Vagina (tissue), 2 donors: ENCODE measurements around the gene GSTM5. TPM values are rescaled to one million over a fixed set of nuclear protein-coding genes. Genes with fewer than 3 reads are reported as not detected.
"Not testable (repeated sequence)": the region's sequence is repeated elsewhere in the genome, so short reads cannot be mapped to it uniquely, and the experiment has no call there.

ENCODE experiments used
- DNase-seq, 2 donors: peaks; one replicate each; pipeline ENCODE4 v3.0.0-alpha.2; 2017; ENCODE audit errors: extremely low spot score in 2 of 2
- H3K27ac ChIP-seq: fragments of 200-600 bp; sonication (generic); one replicate; pipeline ENCODE4 v1.5.1; 2019
- H3K27me3 ChIP-seq: fragments of 200-600 bp; sonication (generic); one replicate; pipeline ENCODE4 v1.5.1; 2019
- H3K36me3 ChIP-seq, 2 donors: fragments of 200-600 bp; sonication (generic); one replicate each; pipeline ENCODE4 v1.5.1; 2017 to 2019
- H3K4me1 ChIP-seq: fragments of 200-600 bp; sonication (generic); one replicate; pipeline ENCODE4 v1.5.1; 2019
- H3K4me3 ChIP-seq, 2 donors: fragments of 200-600 bp; sonication (generic); 1 replicate in 1 of 2; 2 replicates in 1 of 2; pipeline ENCODE4 v1.5.1; 2016 to 2019
- H3K9me3 ChIP-seq: fragments of 200-600 bp; sonication (generic); one replicate; pipeline ENCODE4 v1.5.1; 2019
- POLR2A ChIP-seq, 2 donors: fragments of 450-650 bp; IDR thresholded peaks; one replicate each; pipeline ENCODE4 v1.6.1; 2017; ENCODE audit warnings: antibody characterized with exemption in 2 of 2, mild to moderate bottlenecking in 2 of 2, moderate library complexity in 2 of 2
- POLR2AphosphoS5 ChIP-seq, 2 donors: sonication (generic); formaldehyde crosslinking; IDR thresholded peaks; one replicate each; pipeline ENCODE4 v1.9.0; 2017; ENCODE audit warnings: antibody characterized with exemption in 2 of 2, mild to moderate bottlenecking in 2 of 2, low read depth in 1 of 2; ENCODE audit not compliant: insufficient read depth in 1 of 2
- intact Hi-C: fragments of 100-400 bp; cut with DNase I; formaldehyde crosslinking; loops from one replicate; pipeline ENCODE4 v1.15.1; 2023
- total RNA-seq: library from RNA; depleted of rRNA; stranded (reverse); fragments of >200 nt; gene quantifications from one replicate; pipeline ENCODE4 v1.2.3, GENCODE V29; 2016
- TF ChIP-seq, protein P1 (sequence below), 3 experiments: fragments of 450-650 bp in 2 of 3; fragments of 200-600 bp in 1 of 3; sonication (generic) in 1 of 3; IDR thresholded peaks; one replicate each; pipeline ENCODE4 v1.5.1; 2017 to 2019; ENCODE audit warnings: antibody characterized with exemption in 3 of 3, mild to moderate bottlenecking in 2 of 3, moderate library complexity in 2 of 3

GSTM5 gene
- total RNA-seq, 1 donor from 2014 or later, result 21.1 TPM

DNA sequence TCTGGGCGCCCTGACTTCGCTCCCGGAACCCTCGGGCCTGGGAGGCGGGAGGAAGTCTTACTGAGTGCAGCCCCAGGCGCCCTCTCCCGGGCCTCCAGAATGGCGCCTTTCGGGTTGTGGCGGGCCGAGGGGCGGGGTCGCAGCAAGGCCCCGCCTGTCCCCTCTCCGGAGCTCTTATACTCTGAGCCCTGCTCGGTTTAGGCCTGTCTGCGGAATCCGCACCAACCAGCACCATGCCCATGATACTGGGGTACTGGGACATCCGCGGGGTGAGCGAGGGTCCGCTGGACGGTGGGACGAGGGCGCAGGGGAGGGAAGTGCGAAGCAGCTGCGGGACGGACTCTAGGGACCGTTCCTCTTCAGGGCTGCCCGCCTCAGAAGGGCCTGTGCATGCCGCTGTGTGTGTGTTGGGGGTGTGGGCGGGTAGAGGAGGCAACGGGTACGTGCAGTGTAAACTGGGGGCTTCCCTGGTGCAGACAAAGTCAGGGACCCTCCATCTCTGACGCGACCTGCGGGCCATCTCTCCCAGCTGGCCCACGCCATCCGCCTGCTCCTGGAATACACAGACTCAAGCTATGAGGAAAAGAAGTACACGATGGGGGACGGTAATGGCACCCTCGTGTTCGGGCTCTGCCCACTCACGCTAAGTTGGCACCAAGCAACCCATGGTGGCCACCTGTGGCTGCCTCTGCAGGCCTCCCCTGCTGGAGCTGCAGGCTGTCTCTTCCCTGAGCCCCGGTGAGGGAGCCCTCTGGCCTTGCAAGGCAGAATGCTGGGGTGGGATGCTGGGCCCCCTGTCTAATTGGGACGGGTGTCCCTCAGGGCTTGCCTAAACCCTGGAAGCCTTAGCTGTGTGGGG lies 24.2 kb upstream of the GSTM5 start, which contains the start of gene GSTM1:
TSS of gene GSTM1 (plus strand) at position 177 of the 859 bp plus-strand sequence. CDS start at position 234, 57 bp downstream.
- TF ChIP-seq POLR2A (IDR thresholded peaks at IDR 0.05) (no peak), POLR2AphosphoS5 (IDR thresholded peaks at IDR 0.05; ENCODE audit: insufficient read depth in 1 of 2, low read depth in 1 of 2) (peak in 1 of 2 donors; percentile 72)
- TF ChIP-seq, protein P1, sequence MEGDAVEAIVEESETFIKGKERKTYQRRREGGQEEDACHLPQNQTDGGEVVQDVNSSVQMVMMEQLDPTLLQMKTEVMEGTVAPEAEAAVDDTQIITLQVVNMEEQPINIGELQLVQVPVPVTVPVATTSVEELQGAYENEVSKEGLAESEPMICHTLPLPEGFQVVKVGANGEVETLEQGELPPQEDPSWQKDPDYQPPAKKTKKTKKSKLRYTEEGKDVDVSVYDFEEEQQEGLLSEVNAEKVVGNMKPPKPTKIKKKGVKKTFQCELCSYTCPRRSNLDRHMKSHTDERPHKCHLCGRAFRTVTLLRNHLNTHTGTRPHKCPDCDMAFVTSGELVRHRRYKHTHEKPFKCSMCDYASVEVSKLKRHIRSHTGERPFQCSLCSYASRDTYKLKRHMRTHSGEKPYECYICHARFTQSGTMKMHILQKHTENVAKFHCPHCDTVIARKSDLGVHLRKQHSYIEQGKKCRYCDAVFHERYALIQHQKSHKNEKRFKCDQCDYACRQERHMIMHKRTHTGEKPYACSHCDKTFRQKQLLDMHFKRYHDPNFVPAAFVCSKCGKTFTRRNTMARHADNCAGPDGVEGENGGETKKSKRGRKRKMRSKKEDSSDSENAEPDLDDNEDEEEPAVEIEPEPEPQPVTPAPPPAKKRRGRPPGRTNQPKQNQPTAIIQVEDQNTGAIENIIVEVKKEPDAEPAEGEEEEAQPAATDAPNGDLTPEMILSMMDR (IDR thresholded peaks at IDR 0.05), result no peak
- no peak for DNase-seq
- Histone ChIP-seq H3K27me3 (no peaks in the 10 kb centered on the region), H3K27ac (no peak within 1 kb of the TSS), H3K36me3 (no peaks in the 10 kb centered on the region), H3K4me1 (no peaks in the 10 kb centered on the region), H3K9me3 (no peaks in the 10 kb centered on the region), H3K4me3 (peak within 1 kb of the TSS in 1 of 2 donors; percentile 55)
- intact Hi-C loops, result no loop called here

DNA sequence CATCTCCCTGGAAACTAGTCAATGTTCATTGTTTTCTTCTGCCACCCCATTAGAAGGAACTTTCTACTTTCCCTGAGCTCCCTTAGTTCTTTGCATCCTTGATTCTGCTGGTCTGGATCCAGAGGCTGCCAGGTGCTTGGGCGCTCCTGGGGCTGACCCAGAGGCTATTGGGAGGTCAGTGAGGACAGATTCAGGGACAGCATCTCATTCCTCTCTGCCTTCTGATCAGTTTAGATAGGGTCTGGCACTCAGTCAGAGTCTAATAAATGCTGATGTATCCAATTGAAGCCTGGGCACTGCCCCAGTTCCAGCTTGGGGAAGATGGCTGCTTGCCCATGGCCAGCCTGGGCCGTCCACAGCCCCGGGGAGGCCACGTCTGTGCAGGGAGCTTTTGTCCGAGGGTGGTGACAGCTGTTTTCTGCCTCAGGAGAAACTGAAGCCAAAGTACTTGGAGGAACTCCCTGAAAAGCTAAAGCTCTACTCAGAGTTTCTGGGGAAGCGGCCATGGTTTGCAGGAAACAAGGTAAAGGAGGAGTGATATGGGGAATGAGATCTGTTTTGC lies 22.1 kb upstream of the GSTM5 start:
- Histone ChIP-seq H3K4me3 (no peak overlapping the region), H3K27ac (no peak overlapping the region), H3K4me1 (no peaks in the 10 kb centered on the region), H3K9me3 (no peaks in the 10 kb centered on the region), H3K27me3 (no peaks in the 10 kb centered on the region), H3K36me3 (no peaks in the 10 kb centered on the region)
- no peak for DNase-seq
- TF ChIP-seq, protein P1 (IDR thresholded peaks at IDR 0.05), result no peak
- TF ChIP-seq POLR2AphosphoS5 (IDR thresholded peaks at IDR 0.05; ENCODE audit: insufficient read depth in 1 of 2, low read depth in 1 of 2) (no peak), POLR2A (IDR thresholded peaks at IDR 0.05) (no peak)
- intact Hi-C loops, result no loop called here

DNA sequence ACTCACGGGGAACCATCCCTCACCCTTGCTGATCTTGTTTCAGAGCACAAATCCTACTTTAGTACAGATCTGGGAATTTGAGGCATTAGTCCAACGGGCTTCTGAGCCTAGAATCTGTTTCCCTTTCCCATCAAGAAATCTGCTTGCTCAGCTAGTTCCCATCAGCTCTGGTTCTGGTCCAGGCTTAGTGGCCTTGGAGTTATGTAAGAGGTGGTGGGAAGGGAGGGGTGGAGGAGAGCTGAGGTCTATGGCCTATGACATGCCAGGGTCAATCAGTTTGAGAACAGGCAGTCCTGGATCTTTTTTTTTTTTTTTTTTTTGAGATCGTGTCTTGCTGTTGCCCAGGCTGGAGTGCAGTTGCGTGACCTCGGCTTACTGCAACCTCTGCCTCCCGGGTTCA lies 20.3 kb upstream of the GSTM5 start:
- DNase-seq, result no peak
- Histone ChIP-seq H3K4me3 (no peak overlapping the region), H3K27me3 (no peaks in the 10 kb centered on the region), H3K27ac (no peak overlapping the region), H3K4me1 (no peaks in the 10 kb centered on the region), H3K9me3 (no peaks in the 10 kb centered on the region), H3K36me3 (no peaks in the 10 kb centered on the region)
- intact Hi-C loops, result no loop called here
- TF ChIP-seq, protein P1 (IDR thresholded peaks at IDR 0.05), result no peak
- TF ChIP-seq POLR2AphosphoS5 (IDR thresholded peaks at IDR 0.05; ENCODE audit: insufficient read depth in 1 of 2, low read depth in 1 of 2), result no peak
- no peak for TF ChIP-seq POLR2A (IDR thresholded peaks at IDR 0.05)

DNA sequence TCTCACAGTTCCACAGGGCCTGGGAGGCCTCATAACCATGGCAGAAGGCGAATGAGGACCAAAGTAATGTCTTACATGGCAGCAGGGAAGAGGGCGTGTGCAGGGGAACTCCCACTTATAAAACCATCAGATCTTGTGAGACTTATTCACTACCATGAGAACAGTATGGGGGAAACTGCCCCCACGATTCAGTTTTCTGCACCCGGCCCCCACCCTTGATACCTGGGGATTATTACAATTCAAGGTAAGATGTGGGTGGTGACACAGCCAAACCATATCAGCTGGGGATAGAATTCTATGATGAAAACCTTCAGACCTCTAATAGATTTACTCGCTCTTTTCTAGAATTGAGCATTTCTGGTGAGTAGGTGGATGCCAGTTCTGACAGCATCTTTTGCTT lies 17.7 kb upstream of the GSTM5 start:
- H3K27ac ChIP-seq, DNase-seq, H3K36me3 ChIP-seq, H3K4me3 ChIP-seq, H3K9me3 ChIP-seq, intact Hi-C loops, H3K4me1 ChIP-seq, H3K27me3 ChIP-seq: not testable (repeated sequence)

DNA sequence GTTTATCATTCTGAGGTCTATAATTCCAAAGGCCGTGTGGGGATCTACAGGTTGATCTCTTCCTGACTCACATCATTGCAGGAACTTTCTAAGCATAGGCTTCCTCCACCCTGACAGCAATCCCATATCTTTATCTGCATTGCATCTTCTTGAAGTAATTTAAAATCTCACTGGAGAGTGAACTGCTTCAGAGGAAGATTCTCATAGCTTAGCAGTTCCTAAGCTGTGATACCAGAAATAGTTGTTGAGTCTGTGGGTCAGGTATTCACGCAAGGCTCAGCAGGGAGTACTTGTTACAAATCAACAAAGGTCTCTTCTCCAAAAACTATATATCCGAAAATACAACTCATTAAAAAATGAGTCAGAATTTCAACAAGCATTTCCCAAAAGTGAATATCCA lies 16.9 kb upstream of the GSTM5 start:
- H3K4me1 ChIP-seq, H3K36me3 ChIP-seq, H3K27ac ChIP-seq, intact Hi-C loops, DNase-seq, H3K9me3 ChIP-seq, H3K4me3 ChIP-seq, H3K27me3 ChIP-seq: not testable (repeated sequence)

DNA sequence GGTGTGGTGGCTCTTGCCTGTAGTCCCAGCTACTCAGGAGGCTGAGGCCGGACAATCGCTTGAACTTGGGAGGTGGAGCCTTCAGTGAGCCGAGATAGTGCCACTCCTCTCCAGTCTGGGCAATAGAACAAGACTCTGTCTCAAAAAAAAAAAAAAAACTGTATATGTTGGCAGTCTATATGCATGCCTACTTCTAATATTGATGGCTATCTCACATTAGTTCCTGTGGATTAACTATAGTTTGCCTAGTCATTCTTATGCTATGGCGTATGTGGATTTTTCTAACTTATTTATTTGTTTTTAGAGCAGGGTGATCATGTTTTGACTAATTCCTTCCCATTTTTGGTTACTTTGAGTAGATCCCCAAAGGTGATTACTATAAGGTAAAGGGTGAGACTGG lies 15.0 kb upstream of the GSTM5 start:
- intact Hi-C loops, result no loop called here
- Histone ChIP-seq H3K4me1 (no peaks in the 10 kb centered on the region), H3K4me3 (no peak overlapping the region), H3K27me3 (no peaks in the 10 kb centered on the region), H3K27ac (no peak overlapping the region), H3K9me3 (no peaks in the 10 kb centered on the region), H3K36me3 (no peaks in the 10 kb centered on the region)
- DNase-seq, result no peak
- TF ChIP-seq, protein P1 (IDR thresholded peaks at IDR 0.05), result no peak
- TF ChIP-seq POLR2AphosphoS5 (IDR thresholded peaks at IDR 0.05; ENCODE audit: insufficient read depth in 1 of 2, low read depth in 1 of 2) (no peak), POLR2A (IDR thresholded peaks at IDR 0.05) (no peak)

DNA sequence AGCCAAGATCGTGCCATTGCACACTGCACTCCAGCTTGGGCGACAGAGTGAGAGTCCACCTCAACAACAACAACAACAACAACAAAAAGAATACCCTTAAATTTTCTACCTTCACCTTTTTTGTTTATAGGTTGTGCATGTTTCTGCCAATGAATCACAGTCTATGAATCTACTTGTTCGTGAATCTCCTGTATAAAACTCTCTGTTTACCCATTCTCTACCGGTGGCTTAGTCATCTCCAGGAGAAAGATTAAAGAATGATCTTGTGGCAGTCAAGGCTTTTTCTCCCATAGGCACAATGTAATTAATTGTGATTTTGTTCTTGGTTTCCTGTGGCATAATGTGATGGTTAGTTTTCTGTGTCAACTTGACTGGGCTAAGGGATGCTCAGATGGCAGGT lies 14.2 kb upstream of the GSTM5 start:
- not testable (repeated sequence) for H3K9me3 ChIP-seq

DNA sequence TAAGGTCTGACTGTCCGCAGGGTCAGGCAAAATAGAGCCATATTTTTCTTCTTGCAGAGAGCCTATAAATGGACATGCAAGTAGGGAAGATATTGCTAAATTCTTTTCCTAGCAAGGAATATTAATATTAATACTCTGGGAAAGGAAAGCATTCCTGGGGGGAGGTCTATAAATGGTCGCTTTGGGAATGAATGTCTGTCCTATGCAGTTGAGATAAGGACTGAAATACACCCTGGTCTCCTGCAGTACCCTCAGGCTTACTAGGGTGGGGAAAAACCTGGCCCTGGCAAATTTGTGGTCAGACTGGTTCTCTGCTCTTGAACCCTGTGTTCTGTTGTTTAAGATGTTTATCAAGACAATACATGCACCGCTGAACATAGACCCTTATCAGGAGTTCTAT lies 9.1 kb upstream of the GSTM5 start:
- H3K27ac ChIP-seq, H3K9me3 ChIP-seq, H3K36me3 ChIP-seq, intact Hi-C loops, DNase-seq, H3K4me1 ChIP-seq, H3K27me3 ChIP-seq, H3K4me3 ChIP-seq: not testable (repeated sequence)

More for the DNA sequence above, 14.2 kb upstream of the GSTM5 start:
- H3K4me1 ChIP-seq, intact Hi-C loops, H3K27me3 ChIP-seq, H3K36me3 ChIP-seq, H3K27ac ChIP-seq, DNase-seq, H3K4me3 ChIP-seq: not testable (repeated sequence)
